GM23338 (cell line): Measurements from ENCODE around the gene SH3PXD2B.

ENCODE experiments used
- CREB1 ChIP-seq: fragments of 250-450 bp; sonication (Bioruptor Pico); IDR thresholded peaks from 2 replicates; pipeline ENCODE4 v1.5.0; 2020; ENCODE audit warnings: low read depth, mild to moderate bottlenecking, moderate library complexity
- CTCF ChIP-seq, 2 experiments: fragments of 200-600 bp in 1 of 2; sonication (generic) in 1 of 2; conservative IDR thresholded peaks; 2 replicates each; pipeline versions ENCODE4 v1.5.1 to v1.6.1; 2016 to 2017; ENCODE audit warnings: antibody characterized with exemption in 2 of 2, low read depth in 2 of 2, mild to moderate bottlenecking in 2 of 2, moderate library complexity in 1 of 2
- ETS1 ChIP-seq: IDR thresholded peaks from 2 replicates; pipeline ENCODE4 v1.6.1; 2016; ENCODE audit warnings: antibody characterized with exemption
- EZH2 ChIP-seq: fragments of 200-600 bp; sonication (generic); IDR thresholded peaks from one replicate; pipeline ENCODE4 v1.8.0; 2017; ENCODE audit warnings: antibody characterized with exemption, mild to moderate bottlenecking, low read depth; ENCODE audit not compliant: unreplicated experiment
- EZH2phosphoT487 ChIP-seq: fragments of 200-600 bp; sonication (generic); IDR thresholded peaks from one replicate; pipeline ENCODE4 v1.8.1; 2018; ENCODE audit warnings: antibody characterized with exemption; ENCODE audit not compliant: unreplicated experiment
- POLR2AphosphoS5 ChIP-seq: IDR thresholded peaks from 2 replicates; pipeline ENCODE4 v1.6.1; 2016; ENCODE audit warnings: antibody characterized with exemption, low read depth
- REST ChIP-seq: IDR thresholded peaks from one replicate; pipeline ENCODE4 v1.6.1; 2018; ENCODE audit warnings: antibody characterized with exemption; ENCODE audit not compliant: unreplicated experiment

GRCh38 chr5:172412724-172413286 is 41.5 kb downstream of the SH3PXD2B start:
- TF ChIP-seq CTCF (conservative IDR thresholded peaks at IDR 0.05; ENCODE audit: low read depth in 2 of 2) (no peak), EZH2 (no peak), ETS1 (no peak), EZH2phosphoT487 (no peak), CREB1 (CRISPR knock-in tag) (no peak), POLR2AphosphoS5 (no peak), REST (no peak)
